GM18868 (cell line): ENCODE measurements around the gene DGCR6L.
"Not testable (repeated sequence)": the region's sequence is repeated elsewhere in the genome, so short reads cannot be mapped to it uniquely, and the experiment has no call there.

Experiments
- ATAC-seq: cut with Tn5 transposase; IDR thresholded peaks from one replicate; pipeline ENCODE4 v1.9.1; 2021; ENCODE audit warnings: mild to moderate bottlenecking, moderate library complexity; ENCODE audit not compliant: unreplicated experiment

The DGCR6L gene

GRCh38 chr22:20328569-20328930, 8.7 kb upstream of the DGCR6L start:
- ATAC-seq, result not testable (repeated sequence)

- ATAC-seq, result not testable (repeated sequence)
Observed at GRCh38 chr22:20325996-20326395, 6.1 kb upstream of the DGCR6L start.

- no peak for ATAC-seq
Observed at GRCh38 chr22:20324139-20324516, 4.3 kb upstream of the DGCR6L start.

GRCh38 chr22:20321552-20322211, 1.8 kb upstream of the DGCR6L start:
- ATAC-seq, result not testable (repeated sequence)

- ATAC-seq, result not testable (repeated sequence)
Observed at GRCh38 chr22:20320659-20321551, 1.0 kb upstream of the DGCR6L start.

- ATAC-seq, result peak; percentile 5
Observed at GRCh38 chr22:20319041-20319744, 667 bp downstream of the DGCR6L start.

GRCh38 chr22:20318043-20318688, 1.7 kb downstream of the DGCR6L start:
- not testable (repeated sequence) for ATAC-seq

- not testable (repeated sequence) for ATAC-seq
Observed at GRCh38 chr22:20317402-20318042, 2.3 kb downstream of the DGCR6L start.

- ATAC-seq, result no peak
Observed at GRCh38 chr22:20316844-20317401, 2.9 kb downstream of the DGCR6L start.

GRCh38 chr22:20316217-20316843, 3.5 kb downstream of the DGCR6L start:
- no peak for ATAC-seq

GRCh38 chr22:20315337-20316216, 4.3 kb downstream of the DGCR6L start:
- ATAC-seq, result no peak

GRCh38 chr22:20314741-20315336, 5.0 kb downstream of the DGCR6L start:
- not testable (repeated sequence) for ATAC-seq

- not testable (repeated sequence) for ATAC-seq
Observed at GRCh38 chr22:20314206-20314605, 5.7 kb downstream of the DGCR6L start.

- not testable (repeated sequence) for ATAC-seq
Observed at GRCh38 chr22:20313306-20314077, 6.4 kb downstream of the DGCR6L start.

- ATAC-seq, result no peak
Observed at GRCh38 chr22:20312396-20313191, 7.3 kb downstream of the DGCR6L start.

GRCh38 chr22:20311249-20312062, 8.4 kb downstream of the DGCR6L start:
- not testable (repeated sequence) for ATAC-seq
